ENCODE results near the gene PAGE2B.
"Not testable (repeated sequence)": the region's sequence is repeated elsewhere in the genome, so short reads cannot be mapped to it uniquely, and the experiment has no call there.

The PAGE2B gene

DNA sequence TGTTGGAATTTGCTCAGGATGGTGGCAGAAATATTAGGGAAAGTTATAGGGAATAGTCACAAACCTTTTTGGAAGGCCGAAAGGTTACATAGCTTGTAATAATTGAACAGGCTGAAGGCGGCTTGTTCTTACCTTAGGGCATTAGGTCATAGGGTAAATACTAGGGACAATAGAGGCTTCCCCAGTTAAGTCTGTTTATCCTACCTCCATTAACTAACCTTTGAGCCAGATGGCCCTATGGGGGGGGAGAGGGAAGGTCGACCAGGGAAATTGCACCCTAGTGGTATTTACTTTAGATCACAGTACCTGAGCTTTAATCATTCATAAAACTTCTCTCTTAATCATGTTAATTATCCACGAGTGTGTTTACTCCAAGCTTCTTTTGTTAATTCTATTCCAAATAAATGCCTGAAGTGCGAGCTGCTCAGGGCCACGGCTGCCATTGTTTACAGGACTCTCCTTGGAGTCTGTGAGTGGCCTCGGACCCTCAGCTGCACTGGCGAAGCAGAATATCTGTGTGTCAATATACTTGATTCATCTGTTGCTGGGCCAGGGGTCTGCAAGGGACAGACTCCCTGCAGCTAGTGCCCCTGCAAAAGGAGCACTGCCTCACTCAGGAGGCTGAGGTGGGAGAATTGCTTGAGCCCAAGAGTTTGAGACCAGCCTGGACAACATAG is 36.9 kb downstream of the PAGE2B start:
- no peak for DNase-seq

- DNase-seq: not testable (repeated sequence)
Observed at GRCh38 chrX:55116589-55116988, 41.8 kb downstream of the PAGE2B start.

- DNase-seq: no peak
Observed at GRCh38 chrX:55118574-55118973, 43.7 kb downstream of the PAGE2B start.

GRCh38 chrX:55119271-55119670 is 44.4 kb downstream of the PAGE2B start:
- DNase-seq: no peak

GRCh38 chrX:55119712-55120111 is 44.9 kb downstream of the PAGE2B start:
- DNase-seq: no peak

DNA sequence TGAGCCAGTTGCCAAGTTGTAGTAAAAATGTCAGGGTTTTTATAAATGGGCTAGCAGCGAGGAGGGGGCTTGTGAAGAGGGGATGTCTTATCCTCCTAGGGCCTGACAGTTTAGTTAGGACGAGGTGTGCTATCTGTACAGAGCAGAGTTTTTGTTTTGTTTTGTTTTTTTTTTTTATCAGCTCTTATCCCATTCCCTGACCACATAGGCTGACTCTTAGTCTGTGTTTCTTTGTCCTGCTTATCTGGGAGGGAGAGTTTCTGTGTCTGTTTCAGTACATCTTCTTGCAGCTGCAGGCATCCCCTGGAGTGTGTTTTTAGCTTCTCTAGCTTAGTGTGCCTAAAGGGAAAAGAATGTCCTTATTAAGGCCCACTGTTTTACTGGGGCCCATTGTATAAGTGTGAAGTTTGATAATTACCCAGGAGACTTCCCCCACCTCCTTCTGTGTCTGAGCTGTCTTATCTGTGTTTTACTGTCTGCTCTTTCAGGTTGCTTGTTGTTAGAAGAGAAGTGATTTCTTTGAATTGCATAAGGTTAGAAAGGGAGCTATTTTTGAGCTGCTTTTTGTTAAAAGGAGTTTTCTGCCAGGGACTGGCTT is 46.0 kb downstream of the PAGE2B start:
- no peak for DNase-seq

GRCh38 chrX:55123900-55124299 is 49.1 kb downstream of the PAGE2B start:
- no peak for DNase-seq

- no peak for DNase-seq
Observed at GRCh38 chrX:55127692-55128091, 52.9 kb downstream of the PAGE2B start.

Measured in NCI-H1436 treated with DMSO at 0.1 percent for 48 hours (cell line).